ENCODE results near the gene MAST4.

The MAST4 gene

GRCh38 chr5:66992547-66992946, 396.4 kb downstream of the MAST4 start:
- no peak for DNase-seq (ENCODE audit: low read depth)

- no peak for DNase-seq (ENCODE audit: low read depth)
These were observed 397.3 kb downstream of the MAST4 start for GRCh38 chr5:66993448-66993847.

GRCh38 chr5:66993882-66994281, 397.7 kb downstream of the MAST4 start:
- no peak for DNase-seq (ENCODE audit: low read depth)

- no peak for DNase-seq (ENCODE audit: low read depth)
These were observed 398.6 kb downstream of the MAST4 start for GRCh38 chr5:66994790-66995189.

GRCh38 chr5:67000794-67001475, 404.7 kb downstream of the MAST4 start:
- DNase-seq (ENCODE audit: low read depth) = no peak

GRCh38 chr5:67002832-67003684, 406.9 kb downstream of the MAST4 start:
- no peak for DNase-seq (ENCODE audit: low read depth)

- DNase-seq (ENCODE audit: low read depth) = no peak
These were observed 407.4 kb downstream of the MAST4 start for GRCh38 chr5:67003685-67003934.

- peak; percentile 83 for DNase-seq (ENCODE audit: low read depth)
These were observed 407.9 kb downstream of the MAST4 start for GRCh38 chr5:67003935-67004729.

- DNase-seq (ENCODE audit: low read depth) = no peak
These were observed 408.6 kb downstream of the MAST4 start for GRCh38 chr5:67004730-67005350.

- no peak for DNase-seq (ENCODE audit: low read depth)
These were observed 409.7 kb downstream of the MAST4 start for GRCh38 chr5:67005737-67006499.

- DNase-seq (ENCODE audit: low read depth) = no peak
These were observed 410.3 kb downstream of the MAST4 start for GRCh38 chr5:67006500-67006848.

GRCh38 chr5:67009028-67009427, 412.8 kb downstream of the MAST4 start:
- DNase-seq (ENCODE audit: low read depth) = no peak

- DNase-seq (ENCODE audit: low read depth) = no peak
These were observed 414.7 kb downstream of the MAST4 start for GRCh38 chr5:67010684-67011409.

- no peak for DNase-seq (ENCODE audit: low read depth)
These were observed 415.2 kb downstream of the MAST4 start for GRCh38 chr5:67011422-67011821.

- DNase-seq (ENCODE audit: low read depth) = no peak
These were observed 416.0 kb downstream of the MAST4 start for GRCh38 chr5:67012171-67012570.

GRCh38 chr5:67013719-67014118, 417.5 kb downstream of the MAST4 start:
- no peak for DNase-seq (ENCODE audit: low read depth)

- no peak for DNase-seq (ENCODE audit: low read depth)
These were observed 418.0 kb downstream of the MAST4 start for GRCh38 chr5:67014191-67014590.

- DNase-seq (ENCODE audit: low read depth) = no peak
These were observed 418.8 kb downstream of the MAST4 start for GRCh38 chr5:67014957-67015400.

- no peak for DNase-seq (ENCODE audit: low read depth)
These were observed 419.5 kb downstream of the MAST4 start for GRCh38 chr5:67015541-67016191.

GRCh38 chr5:67019065-67019845, 423.1 kb downstream of the MAST4 start:
- no peak for DNase-seq (ENCODE audit: low read depth)
